Inflammatory macrophage treated with lipopolysaccharide for 4 hours (primary cell): Measurements from ENCODE around the gene XYLT1.

Experiments used
- DNase-seq: peaks from one replicate; pipeline ENCODE4 v3.0.0-alpha.2; 2020

Gene XYLT1

GRCh38 chr16:17304491-17305119, 166.2 kb downstream of the XYLT1 start:
- no peak for DNase-seq

GRCh38 chr16:17304106-17304490, 166.7 kb downstream of the XYLT1 start:
- no peak for DNase-seq

GRCh38 chr16:17303101-17303500, 167.7 kb downstream of the XYLT1 start:
- DNase-seq, result peak; percentile 52

GRCh38 chr16:17302620-17303019, 168.1 kb downstream of the XYLT1 start:
- DNase-seq, result peak; percentile 67

GRCh38 chr16:17302214-17302613, 168.5 kb downstream of the XYLT1 start:
- DNase-seq, result no peak

GRCh38 chr16:17301593-17302135, 169.1 kb downstream of the XYLT1 start:
- DNase-seq, result peak; percentile 60

- no peak for DNase-seq
Measured at GRCh38 chr16:17301184-17301583, 169.6 kb downstream of the XYLT1 start.

GRCh38 chr16:17299790-17300189, 171.0 kb downstream of the XYLT1 start:
- no peak for DNase-seq

GRCh38 chr16:17298238-17298637, 172.5 kb downstream of the XYLT1 start:
- DNase-seq, result no peak

GRCh38 chr16:17296431-17296830, 174.3 kb downstream of the XYLT1 start:
- no peak for DNase-seq

GRCh38 chr16:17295948-17296347, 174.8 kb downstream of the XYLT1 start:
- DNase-seq, result no peak

GRCh38 chr16:17294856-17295255, 175.9 kb downstream of the XYLT1 start:
- peak; percentile 46 for DNase-seq

GRCh38 chr16:17293813-17294558, 176.8 kb downstream of the XYLT1 start:
- DNase-seq, result no peak

- DNase-seq, result no peak
Measured at GRCh38 chr16:17291289-17291688, 179.5 kb downstream of the XYLT1 start.

- no peak for DNase-seq
Measured at GRCh38 chr16:17289674-17290635, 180.8 kb downstream of the XYLT1 start.

GRCh38 chr16:17289050-17289449, 181.7 kb downstream of the XYLT1 start:
- no peak for DNase-seq

- DNase-seq, result no peak
Measured at GRCh38 chr16:17287166-17287800, 183.5 kb downstream of the XYLT1 start.

GRCh38 chr16:17286443-17286842, 184.3 kb downstream of the XYLT1 start:
- no peak for DNase-seq

- no peak for DNase-seq
Measured at GRCh38 chr16:17283016-17283415, 187.7 kb downstream of the XYLT1 start.

GRCh38 chr16:17282247-17282646, 188.5 kb downstream of the XYLT1 start:
- no peak for DNase-seq

GRCh38 chr16:17281052-17281451, 189.7 kb downstream of the XYLT1 start:
- no peak for DNase-seq

- no peak for DNase-seq
Measured at GRCh38 chr16:17278988-17279387, 191.8 kb downstream of the XYLT1 start.

- peak; percentile 9 for DNase-seq
Measured at GRCh38 chr16:17277981-17278381, 192.8 kb downstream of the XYLT1 start.
